HL-60 (cell line): ENCODE measurements around the gene TXNDC16.

Experiments
- DNase-seq, 2 experiments: peaks; one replicate each; pipeline ENCODE4 v3.0.0-alpha.2; 2010 to 2020; ENCODE audit warnings: low read depth in 1 of 2, low spot score in 1 of 2
- H3K27ac ChIP-seq: fragments of 250-450 bp; sonication (Bioruptor Pico); replicated peaks from 2 replicates; pipeline ENCODE4 v1.5.1; 2020; ENCODE audit warnings: mild to moderate bottlenecking, moderate library complexity
- H3K27me3 ChIP-seq: fragments of 250-450 bp; sonication (Bioruptor Pico); 2 replicates; pipeline ENCODE4 v1.5.1; 2021; ENCODE audit warnings: mild to moderate bottlenecking, moderate library complexity; ENCODE audit not compliant: insufficient read depth, poor library complexity, severe bottlenecking
- H3K4me3 ChIP-seq: replicated peaks from 2 replicates; pipeline ENCODE4 v1.5.1; 2011; ENCODE audit warnings: mild to moderate bottlenecking, control low read depth, low read length; ENCODE audit not compliant: insufficient read depth
- GABPA ChIP-seq: IDR thresholded peaks from 2 replicates; pipeline ENCODE4 v1.6.1; 2012; ENCODE audit warnings: low read depth
- POLR2AphosphoS5 ChIP-seq: IDR thresholded peaks from 2 replicates; pipeline ENCODE4 v1.6.1; 2012; ENCODE audit warnings: low read depth
- REST ChIP-seq: IDR thresholded peaks from 2 replicates; pipeline ENCODE4 v1.6.1; 2012; ENCODE audit warnings: low read depth; ENCODE audit not compliant: insufficient replicate concordance
- SPI1 ChIP-seq: IDR thresholded peaks from 2 replicates; pipeline ENCODE4 v1.6.1; 2012; ENCODE audit warnings: low read depth, mild to moderate bottlenecking, borderline replicate concordance
- TF ChIP-seq, protein P1 (sequence below): IDR thresholded peaks from one replicate; pipeline ENCODE4 v1.5.1; 2011; ENCODE audit warnings: low read length, control low read depth, inconsistent platforms; ENCODE audit not compliant: insufficient read depth

The TXNDC16 gene

GRCh38 chr14:52527052-52527451, 25.3 kb downstream of the TXNDC16 start:
- DNase-seq, result no peak
- no peak for TF ChIP-seq SPI1
- TF ChIP-seq, protein P1, sequence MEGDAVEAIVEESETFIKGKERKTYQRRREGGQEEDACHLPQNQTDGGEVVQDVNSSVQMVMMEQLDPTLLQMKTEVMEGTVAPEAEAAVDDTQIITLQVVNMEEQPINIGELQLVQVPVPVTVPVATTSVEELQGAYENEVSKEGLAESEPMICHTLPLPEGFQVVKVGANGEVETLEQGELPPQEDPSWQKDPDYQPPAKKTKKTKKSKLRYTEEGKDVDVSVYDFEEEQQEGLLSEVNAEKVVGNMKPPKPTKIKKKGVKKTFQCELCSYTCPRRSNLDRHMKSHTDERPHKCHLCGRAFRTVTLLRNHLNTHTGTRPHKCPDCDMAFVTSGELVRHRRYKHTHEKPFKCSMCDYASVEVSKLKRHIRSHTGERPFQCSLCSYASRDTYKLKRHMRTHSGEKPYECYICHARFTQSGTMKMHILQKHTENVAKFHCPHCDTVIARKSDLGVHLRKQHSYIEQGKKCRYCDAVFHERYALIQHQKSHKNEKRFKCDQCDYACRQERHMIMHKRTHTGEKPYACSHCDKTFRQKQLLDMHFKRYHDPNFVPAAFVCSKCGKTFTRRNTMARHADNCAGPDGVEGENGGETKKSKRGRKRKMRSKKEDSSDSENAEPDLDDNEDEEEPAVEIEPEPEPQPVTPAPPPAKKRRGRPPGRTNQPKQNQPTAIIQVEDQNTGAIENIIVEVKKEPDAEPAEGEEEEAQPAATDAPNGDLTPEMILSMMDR, result no peak
- no peak for TF ChIP-seq POLR2AphosphoS5
- no peak for TF ChIP-seq GABPA
- Histone ChIP-seq H3K27me3 (no peaks in the 10 kb centered on the region), H3K27ac (no peak overlapping the region), H3K4me3 (no peak overlapping the region)

DNA sequence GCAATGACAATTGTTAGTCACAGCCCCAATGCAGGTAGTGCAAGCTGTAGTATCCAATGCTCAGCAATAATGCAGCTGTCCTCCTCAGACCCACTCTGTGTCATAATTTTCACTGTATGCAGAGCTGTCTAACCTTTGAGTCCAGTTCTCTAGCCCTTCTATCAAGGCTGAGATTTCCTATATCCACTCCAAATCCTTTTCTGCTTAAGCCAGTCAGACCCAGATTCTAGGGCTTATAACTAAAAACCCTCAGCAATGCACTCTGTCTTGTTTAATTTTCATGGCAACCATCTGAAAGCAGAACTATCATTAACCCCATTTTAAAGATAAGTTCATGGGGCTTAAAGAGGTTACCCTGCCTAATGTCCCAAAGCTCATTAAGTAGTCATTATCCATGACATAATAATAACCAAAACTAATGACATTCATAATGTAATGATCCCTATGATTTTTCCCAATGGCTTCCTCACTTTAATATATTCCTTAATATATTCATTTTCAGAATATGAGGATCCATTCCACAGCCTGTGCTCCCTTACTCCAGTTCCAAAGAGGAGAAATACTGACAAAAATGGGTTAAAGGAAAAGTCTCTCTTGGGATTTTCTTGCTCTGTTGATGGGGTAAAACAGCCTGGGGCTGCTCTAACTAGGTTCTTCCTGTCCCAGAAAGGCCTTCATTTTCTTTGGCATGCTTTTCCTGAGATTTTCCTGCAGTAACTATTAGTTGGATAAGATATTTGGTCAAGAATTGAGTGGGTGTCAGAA, 29.5 kb downstream of the TXNDC16 start:
- TF ChIP-seq GABPA, result no peak
- TF ChIP-seq POLR2AphosphoS5, result no peak
- TF ChIP-seq, protein P1, result no peak
- TF ChIP-seq SPI1, result no peak
- TF ChIP-seq REST, result no peak
- Histone ChIP-seq H3K27me3 (no peaks in the 10 kb centered on the region), H3K4me3 (no peak overlapping the region), H3K27ac (no peak overlapping the region)
- DNase-seq, result no peak

- Histone ChIP-seq H3K4me3 (no peak overlapping the region), H3K27ac (no peak overlapping the region), H3K27me3 (no peaks in the 10 kb centered on the region)
- DNase-seq, result no peak
- TF ChIP-seq POLR2AphosphoS5 (no peak), REST (no peak), GABPA (no peak), SPI1 (no peak)
- TF ChIP-seq, protein P1, result no peak
These were observed 30.3 kb downstream of the TXNDC16 start for GRCh38 chr14:52522033-52522432.
